Measurements from ENCODE around the gene FUBP3. TPM values are rescaled to one million over a fixed set of nuclear protein-coding genes. Genes with fewer than 3 reads are reported as not detected.

The FUBP3 gene
- total RNA-seq, 4 donors from 2014 or later, result 47.6 to 62.0 (median 52.4) TPM

- Histone ChIP-seq H3K36me3 (no peaks in the 10 kb centered on the region), H3K4me3 (peak overlapping the region in 1 of 2 donors; percentile 16), H3K27me3 (peaks cover 77% of the 10 kb centered on the region), H3K4me1 (peaks cover 0 to 15% (median 0%) of the 10 kb centered on the region in 3 donors), H3K9me3 (no peaks in the 10 kb centered on the region), H3K27ac (no peak overlapping the region)
- TF ChIP-seq CTCF (IDR thresholded peaks at IDR 0.05), result no peak
- no peak for TF ChIP-seq POLR2A (IDR thresholded peaks at IDR 0.05)
- TF ChIP-seq POLR2AphosphoS5 (IDR thresholded peaks at IDR 0.05), result no peak
- TF ChIP-seq EP300 (IDR thresholded peaks at IDR 0.05), result no peak
- no peak for ATAC-seq
- WGBS, 2 donors (ENCODE audit: low coverage in 1 of 2), result 5 to 24% methylated on average over 3 to 13 of the region's 28 CpGs
Measured at GRCh38 chr9:130535818-130536521, 43.4 kb upstream of the FUBP3 start.

- TF ChIP-seq POLR2A (IDR thresholded peaks at IDR 0.05) (no peak), POLR2AphosphoS5 (IDR thresholded peaks at IDR 0.05) (no peak), EP300 (IDR thresholded peaks at IDR 0.05) (no peak), CTCF (IDR thresholded peaks at IDR 0.05) (no peak)
- no peak overlapping the region for H3K4me3 ChIP-seq
- H3K36me3 ChIP-seq, result no peaks in the 10 kb centered on the region
- H3K9me3 ChIP-seq, result no peaks in the 10 kb centered on the region
- H3K27ac ChIP-seq, result no peak overlapping the region
- peaks cover 0 to 15% (median 0%) of the 10 kb centered on the region in 3 donors for H3K4me1 ChIP-seq
- no peak for ATAC-seq
- WGBS, 2 donors (ENCODE audit: low coverage in 1 of 2), result 86 to 100% methylated on average over 1 of the region's 3 CpGs
- H3K27me3 ChIP-seq, result peaks cover 84% of the 10 kb centered on the region
Measured at GRCh38 chr9:130536701-130537107, 42.7 kb upstream of the FUBP3 start.

GRCh38 chr9:130537346-130538050 is 41.9 kb upstream of the FUBP3 start:
- H3K4me1 ChIP-seq, result peaks cover 0 to 15% (median 0%) of the 10 kb centered on the region in 3 donors
- no peak overlapping the region for H3K4me3 ChIP-seq
- no peaks in the 10 kb centered on the region for H3K36me3 ChIP-seq
- TF ChIP-seq EP300 (IDR thresholded peaks at IDR 0.05), result no peak
- no peak for TF ChIP-seq POLR2A (IDR thresholded peaks at IDR 0.05)
- no peak for TF ChIP-seq POLR2AphosphoS5 (IDR thresholded peaks at IDR 0.05)
- no peak for TF ChIP-seq CTCF (IDR thresholded peaks at IDR 0.05)
- H3K27ac ChIP-seq, result no peak overlapping the region
- ATAC-seq, result no peak
- H3K27me3 ChIP-seq, result peaks cover 92% of the 10 kb centered on the region
- H3K9me3 ChIP-seq, result no peaks in the 10 kb centered on the region
- 16 to 38% methylated on average over 4 to 5 of the region's 25 CpGs for WGBS, 2 donors (ENCODE audit: low coverage in 1 of 2)

- H3K9me3 ChIP-seq, result no peaks in the 10 kb centered on the region
- TF ChIP-seq POLR2A (IDR thresholded peaks at IDR 0.05) (no peak), POLR2AphosphoS5 (IDR thresholded peaks at IDR 0.05) (peak; percentile 41)
- no peak overlapping the region for H3K4me3 ChIP-seq
- peaks cover 0 to 15% (median 0%) of the 10 kb centered on the region in 3 donors for H3K4me1 ChIP-seq
- no peak for ATAC-seq
- peaks cover 91% of the 10 kb centered on the region for H3K27me3 ChIP-seq
- 43 to 46% methylated on average over 6 to 8 of the region's 11 CpGs for WGBS, 2 donors (ENCODE audit: low coverage in 1 of 2)
- no peak overlapping the region for H3K27ac ChIP-seq
- no peaks in the 10 kb centered on the region for H3K36me3 ChIP-seq
Measured at GRCh38 chr9:130539420-130540223, 39.8 kb upstream of the FUBP3 start.

DNA sequence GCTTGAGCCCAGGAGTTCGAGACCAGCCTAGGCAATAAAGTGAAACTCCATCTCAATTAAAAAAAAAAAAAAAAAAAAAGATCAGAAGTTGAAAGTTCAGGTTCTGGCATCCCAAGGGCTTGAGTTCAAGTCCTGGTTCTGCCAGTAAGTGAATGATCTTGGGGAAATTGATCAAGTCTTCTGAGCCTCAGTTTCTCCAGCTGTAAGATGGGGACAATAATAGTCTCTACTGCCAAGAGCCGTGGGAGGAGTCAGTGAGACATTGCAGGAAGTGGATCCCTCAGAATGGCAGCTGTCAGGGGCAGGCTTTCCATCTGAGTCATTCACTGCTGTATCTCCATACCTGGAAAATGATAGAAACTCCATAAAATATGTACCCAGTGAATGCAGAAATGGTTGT is 37.8 kb upstream of the FUBP3 start:
- H3K4me1 ChIP-seq, result peaks cover 0 to 4% (median 0%) of the 10 kb centered on the region in 3 donors
- no peaks in the 10 kb centered on the region for H3K36me3 ChIP-seq
- no peak overlapping the region for H3K4me3 ChIP-seq
- TF ChIP-seq EP300 (IDR thresholded peaks at IDR 0.05) (no peak), POLR2AphosphoS5 (IDR thresholded peaks at IDR 0.05) (no peak), CTCF (IDR thresholded peaks at IDR 0.05) (no peak), POLR2A (IDR thresholded peaks at IDR 0.05) (no peak)
- no peak for ATAC-seq
- no peak overlapping the region for H3K27ac ChIP-seq
- 71 to 76% methylated on average over 1 to 2 of the region's 2 CpGs for WGBS, 2 donors (ENCODE audit: low coverage in 1 of 2)
- peaks cover 82% of the 10 kb centered on the region for H3K27me3 ChIP-seq
- no peaks in the 10 kb centered on the region for H3K9me3 ChIP-seq

All from gastroesophageal sphincter (tissue), 4 donors.